Measurements from ENCODE around the gene SMYD3. TPM values are rescaled to one million over a fixed set of nuclear protein-coding genes. Genes with fewer than 3 reads are reported as not detected.

Gene SMYD3
- total and polyA plus RNA-seq, 2 donors (not counting 3 experiments of a cell fraction or from before 2014, with no cell fraction given): 16.0 to 32.1 TPM

- Histone ChIP-seq H3K36me3 (ENCODE audit: control insufficient read depth in 2 of 2, extremely low read depth in 1 of 2, insufficient read depth in 2 of 2, low read length in 2 of 2) (no peaks in the 10 kb centered on the region), H3K27ac (ENCODE audit: insufficient read depth, low read depth, low read length) (no peak overlapping the region), H3K4me3 (replicated peaks in 1 of 3; ENCODE audit: insufficient read depth in 1 of 3, low read depth in 1 of 3, low read length in 3 of 3) (no peak overlapping the region), H3K9ac (replicated peaks; ENCODE audit: extremely low read depth, insufficient read depth, low read length) (no peak overlapping the region), H3K27me3 (ENCODE audit: control insufficient read depth in 2 of 2, insufficient read depth in 2 of 2, low read length in 2 of 2) (no peaks in the 10 kb centered on the region), H3K4me1 (ENCODE audit: control insufficient read depth, extremely low read depth, insufficient read depth, low read length) (no peaks in the 10 kb centered on the region), H3K79me2 (ENCODE audit: control insufficient read depth, insufficient read depth, low read length) (no peaks in the 10 kb centered on the region), H2AFZ (ENCODE audit: low read depth, low read length) (no peak overlapping the region), H3K9me1 (replicated peaks; ENCODE audit: control insufficient read depth, extremely low read depth, insufficient read depth, low read length) (no peaks in the 10 kb centered on the region), H4K20me1 (replicated peaks; ENCODE audit: control insufficient read depth, extremely low read depth, insufficient read depth, low read length) (no peaks in the 10 kb centered on the region), H3K9me3 (replicated peaks; ENCODE audit: control insufficient read depth, insufficient read depth, low read length) (no peaks in the 10 kb centered on the region), H3K4me2 (ENCODE audit: insufficient read depth, low read length) (no peak overlapping the region)
- DNase-seq (ENCODE audit: low read depth, low spot score) (no peak), FAIRE-seq (peak; percentile 54)
- ChIA-PET CTCF (no interaction called here), POLR2A (no interaction called here)
- intact Hi-C loops (cut with micrococcal nuclease): no loop called here
- TF ChIP-seq MAX (IDR thresholded peaks at IDR 0.05; ENCODE audit: insufficient read depth, insufficient read length) (no peak), POLR2AphosphoS5 (IDR thresholded peaks at IDR 0.05; ENCODE audit: insufficient read depth, low read depth, low read length) (no peak), FOS (IDR thresholded peaks at IDR 0.05; ENCODE audit: borderline replicate concordance, insufficient read depth, low read length) (no peak), POLR2A (IDR thresholded peaks at IDR 0.05; ENCODE audit: low read depth, low read length) (no peak), EZH2 (IDR thresholded peaks at IDR 0.05; ENCODE audit: borderline replicate concordance, low read depth, low read length, severe bottlenecking) (no peak), JUN (IDR thresholded peaks at IDR 0.05; ENCODE audit: borderline replicate concordance, insufficient read depth, insufficient read length, low read depth) (no peak), MYC (IDR thresholded peaks at IDR 0.05; ENCODE audit: low read depth, low read length) (no peak), GATA2 (IDR thresholded peaks at IDR 0.05; ENCODE audit: insufficient read depth, insufficient read length, low read depth, low read length) (no peak)
- TF ChIP-seq, protein P1, sequence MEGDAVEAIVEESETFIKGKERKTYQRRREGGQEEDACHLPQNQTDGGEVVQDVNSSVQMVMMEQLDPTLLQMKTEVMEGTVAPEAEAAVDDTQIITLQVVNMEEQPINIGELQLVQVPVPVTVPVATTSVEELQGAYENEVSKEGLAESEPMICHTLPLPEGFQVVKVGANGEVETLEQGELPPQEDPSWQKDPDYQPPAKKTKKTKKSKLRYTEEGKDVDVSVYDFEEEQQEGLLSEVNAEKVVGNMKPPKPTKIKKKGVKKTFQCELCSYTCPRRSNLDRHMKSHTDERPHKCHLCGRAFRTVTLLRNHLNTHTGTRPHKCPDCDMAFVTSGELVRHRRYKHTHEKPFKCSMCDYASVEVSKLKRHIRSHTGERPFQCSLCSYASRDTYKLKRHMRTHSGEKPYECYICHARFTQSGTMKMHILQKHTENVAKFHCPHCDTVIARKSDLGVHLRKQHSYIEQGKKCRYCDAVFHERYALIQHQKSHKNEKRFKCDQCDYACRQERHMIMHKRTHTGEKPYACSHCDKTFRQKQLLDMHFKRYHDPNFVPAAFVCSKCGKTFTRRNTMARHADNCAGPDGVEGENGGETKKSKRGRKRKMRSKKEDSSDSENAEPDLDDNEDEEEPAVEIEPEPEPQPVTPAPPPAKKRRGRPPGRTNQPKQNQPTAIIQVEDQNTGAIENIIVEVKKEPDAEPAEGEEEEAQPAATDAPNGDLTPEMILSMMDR (IDR thresholded peaks at IDR 0.05; ENCODE audit: extremely low read depth in 1 of 2, insufficient read depth in 1 of 2, low read depth in 1 of 2, low read length in 2 of 2): no peak
- BruUV-seq (replicated peaks): no TSS peak
- dilution Hi-C loops (cut with MboI; ENCODE audit: extremely low pct_ligation_motif_present, low sequenced_read_pairs): no loop called here
Observed at GRCh38 chr1:246093230-246093629, 413.8 kb downstream of the SMYD3 start.
